Adipocyte (in vitro differentiated cells): ENCODE results near the gene ITIH5.
"Not testable (repeated sequence)": the region's sequence is repeated elsewhere in the genome, so short reads cannot be mapped to it uniquely, and the experiment has no call there.

Source experiments
- DNase-seq: peaks from one replicate; pipeline ENCODE4 v3.0.0-alpha.2; 2015; ENCODE audit warnings: low read depth
- H3K27me3 ChIP-seq: replicated peaks from 2 replicates; pipeline ENCODE4 v1.7.0; 2013; ENCODE audit warnings: mild to moderate bottlenecking, low read length, moderate library complexity; ENCODE audit not compliant: control insufficient read depth, insufficient read depth
- H3K36me3 ChIP-seq: 2 replicates; pipeline ENCODE4 v1.7.0; 2013; ENCODE audit warnings: low read length, mild to moderate bottlenecking, moderate library complexity; ENCODE audit not compliant: control insufficient read depth, insufficient read depth, severe bottlenecking
- H3K4me1 ChIP-seq: 2 replicates; pipeline ENCODE4 v1.7.0; 2013; ENCODE audit warnings: mild to moderate bottlenecking, low read length, moderate library complexity; ENCODE audit not compliant: control insufficient read depth, insufficient read depth
- H3K4me3 ChIP-seq: 2 replicates; pipeline ENCODE4 v1.7.0; 2013; ENCODE audit warnings: mild to moderate bottlenecking, low read length, moderate library complexity
- H3K9ac ChIP-seq: 2 replicates; pipeline ENCODE4 v1.7.0; 2013; ENCODE audit warnings: mild to moderate bottlenecking, low read length, moderate library complexity
- H3K9me3 ChIP-seq: 2 replicates; pipeline ENCODE4 v1.7.0; 2013; ENCODE audit warnings: mild to moderate bottlenecking, low read length, moderate library complexity; ENCODE audit not compliant: control insufficient read depth

The ITIH5 gene

DNA sequence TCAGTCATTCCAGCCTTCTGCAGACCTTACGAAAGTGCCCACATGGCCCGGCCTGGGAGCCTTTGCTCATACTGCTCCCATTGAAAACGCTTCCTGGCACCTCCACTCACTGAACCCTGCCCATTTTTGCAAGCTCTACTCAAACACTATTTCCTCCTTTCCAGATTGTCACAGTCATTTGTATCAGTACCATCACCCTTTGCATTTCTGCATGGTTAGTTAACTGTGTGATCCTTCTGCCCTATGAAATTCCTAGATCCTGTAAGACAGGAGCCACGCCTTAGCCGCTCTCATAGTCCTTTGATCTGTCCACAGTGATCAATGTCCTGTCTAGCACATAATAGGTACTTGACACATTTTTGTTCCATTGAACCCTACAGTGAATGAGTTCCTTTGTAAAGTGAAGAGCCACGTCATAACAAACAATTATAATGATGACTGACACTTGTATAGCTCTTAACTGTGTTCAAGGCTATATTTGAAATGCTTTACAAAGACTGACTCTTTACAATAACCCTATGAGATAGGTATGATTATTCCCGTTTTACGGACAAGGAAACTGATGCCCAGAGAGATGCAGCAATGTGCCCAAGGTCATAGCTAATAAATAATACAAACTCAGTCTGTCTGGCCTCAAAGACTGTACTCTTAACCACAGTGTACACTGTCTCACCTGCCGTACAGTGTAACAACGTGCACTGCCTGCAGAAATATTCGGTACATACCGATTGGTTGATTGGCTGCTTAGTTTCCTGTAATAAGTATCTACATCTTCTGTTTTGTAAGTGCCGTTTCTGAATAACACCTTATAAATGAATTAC is 19.8 kb upstream of the ITIH5 start:
- Histone ChIP-seq H3K27me3 (peaks cover 10% of the 10 kb centered on the region), H3K4me3 (no peak overlapping the region), H3K36me3 (no peaks in the 10 kb centered on the region), H3K9me3 (peaks cover 18% of the 10 kb centered on the region), H3K9ac (no peak overlapping the region), H3K4me1 (peaks cover 11% of the 10 kb centered on the region)
- DNase-seq = no peak

DNA sequence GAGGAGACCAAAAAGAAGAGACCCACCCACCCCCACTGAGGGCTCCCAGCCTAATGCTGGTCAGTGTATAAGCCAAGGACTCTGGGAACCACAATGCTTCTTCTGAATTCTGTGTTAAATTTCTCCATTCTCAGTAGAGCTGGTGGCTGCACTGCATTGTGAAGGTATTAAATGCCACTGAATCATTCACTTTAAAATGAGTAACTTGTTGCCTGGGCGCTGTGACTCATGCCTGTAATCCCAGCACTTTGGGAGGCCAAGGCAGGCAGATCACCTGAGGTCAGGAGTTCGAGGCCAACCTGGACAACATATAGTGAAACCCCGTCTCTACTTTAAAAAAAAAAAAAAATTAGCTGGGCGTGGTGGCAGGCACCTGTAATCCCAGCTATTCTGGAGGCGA is 13.3 kb upstream of the ITIH5 start:
- DNase-seq, H3K9ac ChIP-seq, H3K4me1 ChIP-seq, H3K9me3 ChIP-seq, H3K36me3 ChIP-seq, H3K4me3 ChIP-seq: not testable (repeated sequence)
- peaks cover 19% of the 10 kb centered on the region for H3K27me3 ChIP-seq

DNA sequence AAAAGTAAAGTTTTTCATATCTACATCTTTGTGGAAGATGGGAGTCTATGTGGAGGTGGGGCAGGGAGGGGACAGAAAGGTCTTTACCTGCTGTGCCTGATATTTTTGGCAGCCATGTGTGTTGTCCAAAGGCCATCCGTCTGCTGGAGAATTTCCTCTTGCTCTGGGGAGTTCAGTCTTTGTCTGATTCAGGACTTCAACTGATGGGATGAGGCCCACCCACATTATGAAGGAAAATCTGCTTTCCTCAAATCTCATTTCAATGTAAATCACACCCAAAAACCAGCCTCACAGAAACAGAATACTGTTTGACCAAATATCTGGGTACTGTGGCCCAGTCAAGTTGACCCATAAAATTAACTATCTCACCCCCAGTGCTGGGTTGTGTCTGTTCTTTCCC is 12.5 kb upstream of the ITIH5 start:
- H3K4me3 ChIP-seq = no peak overlapping the region
- H3K9me3 ChIP-seq = peaks cover 10% of the 10 kb centered on the region
- no peaks in the 10 kb centered on the region for H3K36me3 ChIP-seq
- H3K9ac ChIP-seq = no peak overlapping the region
- DNase-seq = no peak
- peaks cover 21% of the 10 kb centered on the region for H3K27me3 ChIP-seq
- no peaks in the 10 kb centered on the region for H3K4me1 ChIP-seq

DNA sequence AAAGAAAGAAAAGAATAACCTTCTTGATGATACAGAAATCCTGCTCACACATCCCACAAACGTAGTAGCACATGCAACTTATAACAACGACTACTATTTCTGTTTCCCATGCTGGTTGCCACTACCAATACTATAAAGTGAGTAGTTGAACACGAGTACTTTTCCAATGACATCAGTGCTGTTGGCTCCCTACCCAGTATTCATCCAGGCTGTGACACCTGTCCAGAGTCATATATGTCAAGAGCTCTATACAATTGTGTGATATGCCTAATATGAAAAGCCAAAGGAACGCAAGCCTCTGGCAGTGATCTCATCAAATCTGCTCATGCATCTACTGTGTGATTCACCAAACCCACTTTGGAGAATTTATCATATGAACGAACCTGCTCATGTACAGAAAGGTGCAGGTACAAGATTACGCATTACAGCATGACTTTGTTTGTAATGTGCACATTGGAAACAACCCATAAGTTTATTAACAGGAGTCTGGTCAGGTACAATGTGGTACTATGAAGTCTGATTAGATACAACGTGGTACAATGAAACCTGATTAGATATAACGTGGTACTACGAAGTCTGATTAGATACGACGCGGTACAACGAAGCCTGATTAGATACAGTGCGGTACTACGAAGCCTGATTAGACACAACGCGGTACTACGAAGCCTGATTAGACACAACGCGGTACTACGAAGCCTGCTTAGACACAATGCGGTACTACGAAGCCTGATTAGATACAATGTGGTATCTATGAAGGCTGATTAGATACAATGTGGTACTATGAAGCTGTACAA is 5.8 kb upstream of the ITIH5 start:
- no peak for DNase-seq
- Histone ChIP-seq H3K27me3 (peaks cover 22% of the 10 kb centered on the region), H3K4me3 (no peak overlapping the region), H3K36me3 (no peaks in the 10 kb centered on the region), H3K9ac (no peak overlapping the region), H3K9me3 (no peaks in the 10 kb centered on the region), H3K4me1 (peaks cover 11% of the 10 kb centered on the region)

DNA sequence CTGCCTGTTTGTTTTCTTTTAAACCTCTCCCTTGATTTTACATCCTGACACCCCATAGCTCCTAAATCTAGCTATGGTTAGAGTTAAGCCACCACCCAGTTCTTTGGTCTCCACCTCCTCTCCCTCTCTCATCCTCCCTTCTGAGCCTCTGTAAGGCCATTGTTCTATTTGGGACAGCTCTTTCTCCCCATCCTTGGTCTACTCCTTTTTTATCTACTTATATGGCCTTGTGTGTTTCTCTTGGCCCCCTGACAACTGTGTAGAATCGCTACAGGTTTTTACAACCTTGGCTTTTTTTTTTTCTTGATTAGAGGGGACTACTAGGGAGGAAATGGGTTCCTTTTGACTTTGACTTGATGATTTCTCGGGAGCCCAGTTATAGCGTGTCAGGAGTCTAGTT is 3.4 kb upstream of the ITIH5 start:
- H3K9me3 ChIP-seq = no peaks in the 10 kb centered on the region
- DNase-seq = no peak
- no peak overlapping the region for H3K9ac ChIP-seq
- H3K4me1 ChIP-seq = peaks cover 14% of the 10 kb centered on the region
- H3K4me3 ChIP-seq = no peak overlapping the region
- H3K36me3 ChIP-seq = no peaks in the 10 kb centered on the region
- peaks cover 14% of the 10 kb centered on the region for H3K27me3 ChIP-seq

DNA sequence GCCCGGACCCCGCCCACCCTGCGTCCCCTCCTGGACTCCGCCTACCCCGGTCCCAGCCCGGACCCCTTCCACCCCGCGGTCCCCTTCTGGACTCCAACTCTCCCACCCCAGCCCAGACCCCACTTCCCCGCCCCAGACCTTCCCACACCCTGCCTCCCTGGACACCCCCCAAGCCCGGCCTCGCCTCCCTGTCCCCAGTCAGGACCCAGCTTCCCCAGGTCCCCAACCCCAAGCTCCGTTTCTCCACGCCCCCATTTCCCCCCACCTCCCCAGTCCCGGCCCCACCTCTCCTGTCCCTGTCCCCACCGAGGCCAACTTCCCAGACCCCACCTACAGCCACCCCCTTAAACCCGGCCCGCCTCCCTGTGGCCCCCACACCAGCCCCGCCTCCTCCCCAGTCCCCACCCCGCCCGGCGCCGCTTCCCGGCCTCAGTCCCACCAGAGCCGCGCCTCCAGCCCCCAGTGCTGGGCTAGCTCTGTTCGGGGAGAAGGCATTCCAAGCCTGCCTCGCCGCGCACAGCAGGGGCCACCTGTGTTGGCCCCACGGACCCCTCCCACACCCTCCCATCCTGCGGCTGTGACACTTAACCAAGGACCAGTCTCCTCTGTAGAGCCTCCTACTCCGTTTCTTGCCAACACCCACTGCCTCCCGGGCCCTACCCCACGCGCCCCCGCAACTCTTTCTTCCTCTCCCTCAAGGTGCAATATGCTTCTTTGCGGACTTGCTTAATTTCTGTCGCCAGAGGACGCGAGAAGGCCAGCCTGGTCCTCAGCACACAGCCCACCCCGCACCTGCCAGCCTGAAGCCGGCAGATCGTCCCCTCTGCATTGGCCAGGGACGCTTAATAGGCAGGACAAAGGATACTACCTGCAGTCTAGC is 736 bp upstream of the ITIH5 start:
- Histone ChIP-seq H3K9me3 (no peaks in the 10 kb centered on the region), H3K36me3 (no peaks in the 10 kb centered on the region), H3K9ac (no peak overlapping the region), H3K4me3 (no peak overlapping the region), H3K27me3 (peaks cover 3% of the 10 kb centered on the region), H3K4me1 (peaks cover 36% of the 10 kb centered on the region)
- DNase-seq = no peak

DNA sequence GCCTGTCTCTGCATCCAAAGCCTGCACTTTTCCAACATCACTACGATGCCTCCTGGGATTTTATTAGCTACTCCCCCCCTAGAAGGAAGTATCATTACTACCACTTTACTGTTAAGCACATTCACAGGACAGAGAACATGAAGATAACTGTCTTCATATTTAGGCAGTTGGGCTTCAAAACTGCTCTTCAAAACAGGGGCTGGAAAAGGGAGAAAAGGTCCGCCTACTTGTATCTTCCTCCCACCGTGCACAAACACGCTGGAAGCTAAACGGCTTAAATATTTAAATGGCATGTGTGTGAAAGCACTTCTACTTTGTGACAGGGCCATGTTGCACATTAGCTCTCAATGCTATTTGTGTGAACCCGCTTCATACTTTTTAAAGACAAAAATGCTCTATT is 999 bp downstream of the ITIH5 start:
- Histone ChIP-seq H3K4me1 (peaks cover 36% of the 10 kb centered on the region), H3K9ac (peak overlapping the region; percentile 93), H3K36me3 (no peaks in the 10 kb centered on the region), H3K4me3 (peak overlapping the region; percentile 90), H3K27me3 (no peaks in the 10 kb centered on the region), H3K9me3 (no peaks in the 10 kb centered on the region)
- no peak for DNase-seq

DNA sequence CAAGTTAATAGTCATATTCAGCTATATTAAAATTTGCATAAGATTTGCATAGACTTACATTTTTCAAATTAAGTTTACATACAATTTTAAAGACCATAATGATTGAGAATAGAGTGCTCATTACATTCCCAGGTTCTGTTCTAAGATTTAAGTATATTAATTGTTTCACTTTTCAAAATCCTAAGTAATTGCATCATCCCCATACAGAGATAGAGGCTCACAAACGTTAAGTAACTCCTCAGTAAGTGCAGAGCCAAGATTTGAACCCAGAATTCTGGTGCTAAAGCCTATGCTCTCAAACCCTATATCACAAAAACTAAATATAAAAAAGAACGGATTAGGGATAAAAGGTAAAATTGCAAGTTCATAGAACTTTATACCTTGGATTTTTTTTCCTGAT is 2.1 kb downstream of the ITIH5 start:
- H3K4me1 ChIP-seq = peaks cover 38% of the 10 kb centered on the region
- H3K9me3 ChIP-seq = no peaks in the 10 kb centered on the region
- peak overlapping the region; percentile 93 for H3K9ac ChIP-seq
- H3K4me3 ChIP-seq = peak overlapping the region; percentile 90
- H3K27me3 ChIP-seq = no peaks in the 10 kb centered on the region
- DNase-seq = no peak
- H3K36me3 ChIP-seq = peaks cover 8% of the 10 kb centered on the region

DNA sequence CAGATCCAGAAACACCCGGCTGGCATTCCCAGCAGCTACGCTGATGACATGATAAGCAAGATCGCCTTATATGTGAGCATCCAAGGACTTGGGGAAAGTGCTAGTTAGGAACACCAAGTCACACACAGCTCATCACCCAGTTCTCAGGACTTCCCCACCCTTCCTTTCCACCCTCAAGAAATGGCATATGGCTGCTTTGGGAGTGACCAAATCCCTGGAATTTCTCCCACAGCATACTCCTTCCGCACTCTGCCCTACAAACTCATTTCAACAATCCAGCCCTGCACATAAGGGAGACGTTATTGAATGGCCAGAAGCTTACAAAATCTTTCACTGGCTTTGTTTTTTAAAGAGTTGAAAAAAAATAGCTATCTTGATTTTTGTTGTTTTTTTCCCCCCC is 4.2 kb downstream of the ITIH5 start:
- Histone ChIP-seq H3K4me3 (peak overlapping the region; percentile 90), H3K36me3 (peaks cover 8% of the 10 kb centered on the region), H3K4me1 (peaks cover 47% of the 10 kb centered on the region), H3K27me3 (no peaks in the 10 kb centered on the region), H3K9ac (peak overlapping the region; percentile 93), H3K9me3 (no peaks in the 10 kb centered on the region)
- DNase-seq = no peak

DNA sequence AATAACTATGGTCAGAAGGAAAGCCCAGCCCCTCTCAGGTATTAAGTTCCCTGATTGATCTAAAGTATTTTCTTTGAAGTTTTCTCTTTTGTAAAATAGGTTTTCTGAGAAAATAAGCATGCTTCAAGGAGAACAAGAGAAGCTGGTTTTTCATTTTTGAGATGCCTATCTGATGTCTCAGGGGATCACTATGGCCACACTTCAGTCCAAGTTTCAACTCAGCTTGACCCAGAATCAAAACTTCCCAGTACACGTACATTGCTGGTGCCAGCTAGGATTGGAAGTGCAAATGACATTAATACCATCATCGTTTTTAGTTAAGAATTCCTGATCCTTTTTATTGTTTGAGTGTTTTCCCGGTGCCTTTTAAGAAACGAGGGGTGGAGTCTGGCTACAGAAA is 7.2 kb downstream of the ITIH5 start:
- no peaks in the 10 kb centered on the region for H3K27me3 ChIP-seq
- peak; percentile 17 for DNase-seq
- H3K4me1 ChIP-seq = peaks cover 47% of the 10 kb centered on the region
- peak overlapping the region; percentile 26 for H3K9ac ChIP-seq
- H3K4me3 ChIP-seq = peak overlapping the region; percentile 13
- H3K36me3 ChIP-seq = peaks cover 10% of the 10 kb centered on the region
- H3K9me3 ChIP-seq = no peaks in the 10 kb centered on the region

DNA sequence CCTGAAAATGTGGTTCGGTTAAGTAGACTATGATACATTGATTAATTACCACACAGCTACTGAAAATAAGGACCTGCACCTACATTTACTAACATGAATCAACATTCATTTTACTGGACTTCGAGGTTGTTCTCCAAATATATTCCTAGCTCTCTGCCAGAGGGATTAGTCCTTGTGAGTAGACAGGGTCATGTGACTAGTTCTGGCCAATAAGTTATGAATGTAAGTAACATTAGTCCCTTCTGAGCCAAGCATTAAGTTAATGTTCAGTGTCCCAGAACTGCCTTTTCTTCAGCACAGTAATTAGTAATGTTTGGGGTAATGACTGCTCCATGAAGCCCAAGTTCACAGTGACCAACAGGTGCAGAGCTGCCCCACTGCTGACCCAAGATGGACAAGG is 9.2 kb downstream of the ITIH5 start:
- Histone ChIP-seq H3K36me3 (peaks cover 30% of the 10 kb centered on the region), H3K4me3 (no peak overlapping the region), H3K4me1 (peaks cover 30% of the 10 kb centered on the region), H3K9me3 (no peaks in the 10 kb centered on the region), H3K27me3 (no peaks in the 10 kb centered on the region), H3K9ac (peak overlapping the region; percentile 37)
- DNase-seq = no peak
